ENCODE results near the gene ARID5B. TPM values are rescaled to one million over a fixed set of nuclear protein-coding genes. Genes with fewer than 3 reads are reported as not detected.

The ARID5B gene
- total and polyA plus RNA-seq, 2 experiments from 2014 or later = 1.3 to 1.6 TPM

DNA sequence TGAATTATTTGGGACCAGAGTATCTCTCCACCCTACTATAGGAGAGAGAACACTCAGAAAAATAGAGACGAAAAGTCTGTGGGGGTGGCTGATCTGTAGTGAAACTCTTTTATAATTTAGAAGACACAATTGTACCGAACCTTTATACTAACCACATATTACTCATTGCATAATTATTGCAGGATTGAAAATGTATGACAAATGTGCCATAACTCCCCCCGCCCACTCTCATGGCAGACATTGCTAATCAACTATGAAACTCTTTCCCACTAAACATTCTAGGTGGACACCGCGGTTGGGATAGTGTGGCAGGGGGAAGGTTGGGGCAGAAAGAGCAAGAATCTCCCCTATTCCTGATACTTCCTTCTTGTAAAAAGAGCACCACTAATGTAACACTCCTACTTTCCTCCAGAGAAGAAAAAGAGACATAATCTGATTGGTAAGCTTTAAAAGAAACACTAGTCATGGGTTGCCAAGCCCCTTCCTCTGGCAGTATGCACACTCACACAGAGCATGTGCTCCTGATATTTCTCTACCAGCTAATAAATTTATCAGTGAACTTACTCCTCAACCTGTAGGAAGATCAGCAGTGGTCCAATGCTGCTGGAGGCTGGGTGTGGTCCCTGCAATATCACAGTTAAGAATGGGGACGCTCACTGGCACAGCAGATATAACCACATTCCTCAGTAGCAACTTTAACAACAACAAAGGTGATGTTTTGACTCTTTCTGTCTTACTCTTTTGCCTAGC, 18.7 kb upstream of the ARID5B start:
- ATAC-seq (no peak), DNase-seq (ENCODE audit: low spot score) (no peak)
- no peak overlapping the region for H3K4me2 ChIP-seq
- H3K9me2 ChIP-seq (ENCODE audit: insufficient read depth) = no peaks in the 10 kb centered on the region
- H3K4me3 ChIP-seq = no peak overlapping the region
- no peaks in the 10 kb centered on the region for H3K79me2 ChIP-seq (replicated peaks; ENCODE audit: insufficient read depth)
- H3K27ac ChIP-seq (ENCODE audit: low read depth) = no peak overlapping the region
- Mint-ChIP-seq H3K4me3 (no peak overlapping the region), H3K4me1 (no peaks in the 10 kb centered on the region), H3K27ac (no peak overlapping the region), H3K27me3 (ENCODE audit: insufficient read depth, low read depth, poor library complexity) (no peaks in the 10 kb centered on the region), H3K9me3 (no peaks in the 10 kb centered on the region), H3K36me3 (ENCODE audit: low read depth) (no peaks in the 10 kb centered on the region)
- H3K4me1 ChIP-seq (ENCODE audit: insufficient read depth) = no peaks in the 10 kb centered on the region
- no peaks in the 10 kb centered on the region; the same call in 1 of the 2 replicates for H4K20me1 ChIP-seq (replicated peaks; ENCODE audit: insufficient read depth)
- peak overlapping the region; percentile 9; the same call in 1 of the 2 replicates for H2AFZ ChIP-seq
- TF ChIP-seq POLR2AphosphoS5 (IDR thresholded peaks at IDR 0.05; ENCODE audit: low read depth) (no peak), EZH2phosphoT487 (IDR thresholded peaks at IDR 0.05; ENCODE audit: unreplicated experiment) (no peak), EZH2 (IDR thresholded peaks at IDR 0.05; ENCODE audit: low read depth, unreplicated experiment) (no peak), JUNB (IDR thresholded peaks at IDR 0.05; ENCODE audit: unreplicated experiment) (no peak), ZNF114 (CRISPR knock-in tag; IDR thresholded peaks at IDR 0.05) (no peak), ZNF331 (CRISPR knock-in tag; IDR thresholded peaks at IDR 0.05; ENCODE audit: low read depth) (no peak), STAT1 (IDR thresholded peaks at IDR 0.05; ENCODE audit: unreplicated experiment) (no peak), CREB1 (CRISPR knock-in tag; IDR thresholded peaks at IDR 0.05; ENCODE audit: low read depth) (no peak), NANOG (IDR thresholded peaks at IDR 0.05; ENCODE audit: borderline replicate concordance) (no peak)
- TF ChIP-seq, protein P1, sequence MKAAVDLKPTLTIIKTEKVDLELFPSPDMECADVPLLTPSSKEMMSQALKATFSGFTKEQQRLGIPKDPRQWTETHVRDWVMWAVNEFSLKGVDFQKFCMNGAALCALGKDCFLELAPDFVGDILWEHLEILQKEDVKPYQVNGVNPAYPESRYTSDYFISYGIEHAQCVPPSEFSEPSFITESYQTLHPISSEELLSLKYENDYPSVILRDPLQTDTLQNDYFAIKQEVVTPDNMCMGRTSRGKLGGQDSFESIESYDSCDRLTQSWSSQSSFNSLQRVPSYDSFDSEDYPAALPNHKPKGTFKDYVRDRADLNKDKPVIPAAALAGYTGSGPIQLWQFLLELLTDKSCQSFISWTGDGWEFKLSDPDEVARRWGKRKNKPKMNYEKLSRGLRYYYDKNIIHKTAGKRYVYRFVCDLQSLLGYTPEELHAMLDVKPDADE (IDR thresholded peaks at IDR 0.05) = no peak
- TF ChIP-seq, protein P2, sequence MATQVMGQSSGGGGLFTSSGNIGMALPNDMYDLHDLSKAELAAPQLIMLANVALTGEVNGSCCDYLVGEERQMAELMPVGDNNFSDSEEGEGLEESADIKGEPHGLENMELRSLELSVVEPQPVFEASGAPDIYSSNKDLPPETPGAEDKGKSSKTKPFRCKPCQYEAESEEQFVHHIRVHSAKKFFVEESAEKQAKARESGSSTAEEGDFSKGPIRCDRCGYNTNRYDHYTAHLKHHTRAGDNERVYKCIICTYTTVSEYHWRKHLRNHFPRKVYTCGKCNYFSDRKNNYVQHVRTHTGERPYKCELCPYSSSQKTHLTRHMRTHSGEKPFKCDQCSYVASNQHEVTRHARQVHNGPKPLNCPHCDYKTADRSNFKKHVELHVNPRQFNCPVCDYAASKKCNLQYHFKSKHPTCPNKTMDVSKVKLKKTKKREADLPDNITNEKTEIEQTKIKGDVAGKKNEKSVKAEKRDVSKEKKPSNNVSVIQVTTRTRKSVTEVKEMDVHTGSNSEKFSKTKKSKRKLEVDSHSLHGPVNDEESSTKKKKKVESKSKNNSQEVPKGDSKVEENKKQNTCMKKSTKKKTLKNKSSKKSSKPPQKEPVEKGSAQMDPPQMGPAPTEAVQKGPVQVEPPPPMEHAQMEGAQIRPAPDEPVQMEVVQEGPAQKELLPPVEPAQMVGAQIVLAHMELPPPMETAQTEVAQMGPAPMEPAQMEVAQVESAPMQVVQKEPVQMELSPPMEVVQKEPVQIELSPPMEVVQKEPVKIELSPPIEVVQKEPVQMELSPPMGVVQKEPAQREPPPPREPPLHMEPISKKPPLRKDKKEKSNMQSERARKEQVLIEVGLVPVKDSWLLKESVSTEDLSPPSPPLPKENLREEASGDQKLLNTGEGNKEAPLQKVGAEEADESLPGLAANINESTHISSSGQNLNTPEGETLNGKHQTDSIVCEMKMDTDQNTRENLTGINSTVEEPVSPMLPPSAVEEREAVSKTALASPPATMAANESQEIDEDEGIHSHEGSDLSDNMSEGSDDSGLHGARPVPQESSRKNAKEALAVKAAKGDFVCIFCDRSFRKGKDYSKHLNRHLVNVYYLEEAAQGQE (IDR thresholded peaks at IDR 0.05; ENCODE audit: unreplicated experiment) = no peak
- TF ChIP-seq, protein P3, sequence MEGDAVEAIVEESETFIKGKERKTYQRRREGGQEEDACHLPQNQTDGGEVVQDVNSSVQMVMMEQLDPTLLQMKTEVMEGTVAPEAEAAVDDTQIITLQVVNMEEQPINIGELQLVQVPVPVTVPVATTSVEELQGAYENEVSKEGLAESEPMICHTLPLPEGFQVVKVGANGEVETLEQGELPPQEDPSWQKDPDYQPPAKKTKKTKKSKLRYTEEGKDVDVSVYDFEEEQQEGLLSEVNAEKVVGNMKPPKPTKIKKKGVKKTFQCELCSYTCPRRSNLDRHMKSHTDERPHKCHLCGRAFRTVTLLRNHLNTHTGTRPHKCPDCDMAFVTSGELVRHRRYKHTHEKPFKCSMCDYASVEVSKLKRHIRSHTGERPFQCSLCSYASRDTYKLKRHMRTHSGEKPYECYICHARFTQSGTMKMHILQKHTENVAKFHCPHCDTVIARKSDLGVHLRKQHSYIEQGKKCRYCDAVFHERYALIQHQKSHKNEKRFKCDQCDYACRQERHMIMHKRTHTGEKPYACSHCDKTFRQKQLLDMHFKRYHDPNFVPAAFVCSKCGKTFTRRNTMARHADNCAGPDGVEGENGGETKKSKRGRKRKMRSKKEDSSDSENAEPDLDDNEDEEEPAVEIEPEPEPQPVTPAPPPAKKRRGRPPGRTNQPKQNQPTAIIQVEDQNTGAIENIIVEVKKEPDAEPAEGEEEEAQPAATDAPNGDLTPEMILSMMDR (conservative IDR thresholded peaks at IDR 0.05; ENCODE audit: low read depth in 2 of 2) = no peak
- TF ChIP-seq, protein P4, sequence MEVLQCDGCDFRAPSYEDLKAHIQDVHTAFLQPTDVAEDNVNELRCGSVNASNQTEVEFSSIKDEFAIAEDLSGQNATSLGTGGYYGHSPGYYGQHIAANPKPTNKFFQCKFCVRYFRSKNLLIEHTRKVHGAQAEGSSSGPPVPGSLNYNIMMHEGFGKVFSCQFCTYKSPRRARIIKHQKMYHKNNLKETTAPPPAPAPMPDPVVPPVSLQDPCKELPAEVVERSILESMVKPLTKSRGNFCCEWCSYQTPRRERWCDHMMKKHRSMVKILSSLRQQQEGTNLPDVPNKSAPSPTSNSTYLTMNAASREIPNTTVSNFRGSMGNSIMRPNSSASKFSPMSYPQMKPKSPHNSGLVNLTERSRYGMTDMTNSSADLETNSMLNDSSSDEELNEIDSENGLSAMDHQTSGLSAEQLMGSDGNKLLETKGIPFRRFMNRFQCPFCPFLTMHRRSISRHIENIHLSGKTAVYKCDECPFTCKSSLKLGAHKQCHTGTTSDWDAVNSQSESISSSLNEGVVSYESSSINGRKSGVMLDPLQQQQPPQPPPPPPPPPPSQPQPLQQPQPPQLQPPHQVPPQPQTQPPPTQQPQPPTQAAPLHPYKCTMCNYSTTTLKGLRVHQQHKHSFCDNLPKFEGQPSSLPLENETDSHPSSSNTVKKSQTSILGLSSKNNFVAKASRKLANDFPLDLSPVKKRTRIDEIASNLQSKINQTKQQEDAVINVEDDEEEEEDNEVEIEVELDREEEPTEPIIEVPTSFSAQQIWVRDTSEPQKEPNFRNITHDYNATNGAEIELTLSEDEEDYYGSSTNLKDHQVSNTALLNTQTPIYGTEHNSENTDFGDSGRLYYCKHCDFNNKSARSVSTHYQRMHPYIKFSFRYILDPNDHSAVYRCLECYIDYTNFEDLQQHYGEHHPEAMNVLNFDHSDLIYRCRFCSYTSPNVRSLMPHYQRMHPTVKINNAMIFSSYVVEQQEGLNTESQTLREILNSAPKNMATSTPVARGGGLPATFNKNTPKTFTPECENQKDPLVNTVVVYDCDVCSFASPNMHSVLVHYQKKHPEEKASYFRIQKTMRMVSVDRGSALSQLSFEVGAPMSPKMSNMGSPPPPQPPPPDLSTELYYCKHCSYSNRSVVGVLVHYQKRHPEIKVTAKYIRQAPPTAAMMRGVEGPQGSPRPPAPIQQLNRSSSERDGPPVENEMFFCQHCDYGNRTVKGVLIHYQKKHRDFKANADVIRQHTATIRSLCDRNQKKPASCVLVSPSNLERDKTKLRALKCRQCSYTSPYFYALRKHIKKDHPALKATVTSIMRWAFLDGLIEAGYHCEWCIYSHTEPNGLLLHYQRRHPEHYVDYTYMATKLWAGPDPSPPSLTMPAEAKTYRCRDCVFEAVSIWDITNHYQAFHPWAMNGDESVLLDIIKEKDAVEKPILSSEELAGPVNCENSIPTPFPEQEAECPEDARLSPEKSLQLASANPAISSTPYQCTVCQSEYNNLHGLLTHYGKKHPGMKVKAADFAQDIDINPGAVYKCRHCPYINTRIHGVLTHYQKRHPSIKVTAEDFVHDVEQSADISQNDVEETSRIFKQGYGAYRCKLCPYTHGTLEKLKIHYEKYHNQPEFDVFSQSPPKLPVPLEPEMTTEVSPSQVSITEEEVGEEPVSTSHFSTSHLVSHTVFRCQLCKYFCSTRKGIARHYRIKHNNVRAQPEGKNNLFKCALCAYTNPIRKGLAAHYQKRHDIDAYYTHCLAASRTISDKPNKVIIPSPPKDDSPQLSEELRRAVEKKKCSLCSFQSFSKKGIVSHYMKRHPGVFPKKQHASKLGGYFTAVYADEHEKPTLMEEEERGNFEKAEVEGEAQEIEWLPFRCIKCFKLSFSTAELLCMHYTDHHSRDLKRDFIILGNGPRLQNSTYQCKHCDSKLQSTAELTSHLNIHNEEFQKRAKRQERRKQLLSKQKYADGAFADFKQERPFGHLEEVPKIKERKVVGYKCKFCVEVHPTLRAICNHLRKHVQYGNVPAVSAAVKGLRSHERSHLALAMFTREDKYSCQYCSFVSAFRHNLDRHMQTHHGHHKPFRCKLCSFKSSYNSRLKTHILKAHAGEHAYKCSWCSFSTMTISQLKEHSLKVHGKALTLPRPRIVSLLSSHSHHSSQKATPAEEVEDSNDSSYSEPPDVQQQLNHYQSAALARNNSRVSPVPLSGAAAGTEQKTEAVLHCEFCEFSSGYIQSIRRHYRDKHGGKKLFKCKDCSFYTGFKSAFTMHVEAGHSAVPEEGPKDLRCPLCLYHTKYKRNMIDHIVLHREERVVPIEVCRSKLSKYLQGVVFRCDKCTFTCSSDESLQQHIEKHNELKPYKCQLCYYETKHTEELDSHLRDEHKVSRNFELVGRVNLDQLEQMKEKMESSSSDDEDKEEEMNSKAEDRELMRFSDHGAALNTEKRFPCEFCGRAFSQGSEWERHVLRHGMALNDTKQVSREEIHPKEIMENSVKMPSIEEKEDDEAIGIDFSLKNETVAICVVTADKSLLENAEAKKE (CRISPR knock-in tag; IDR thresholded peaks at IDR 0.05) = no peak
- no peaks in the 10 kb centered on the region for H3F3A ChIP-seq (replicated peaks; ENCODE audit: low read depth)
- no peaks in the 10 kb centered on the region for H3K27me3 ChIP-seq (ENCODE audit: insufficient read depth)
- no peaks in the 10 kb centered on the region for H3K36me3 ChIP-seq (ENCODE audit: insufficient read depth)

All from GM23338 (cell line).